Smooth muscle cell (in vitro differentiated cells): ENCODE results near the gene ZNF608. TPM values are rescaled to one million over a fixed set of nuclear protein-coding genes. Genes with fewer than 3 reads are reported as not detected.

Experiments used
- DNase-seq: peaks from one replicate; lab custom pipeline; 2025; ENCODE audit not compliant: unreplicated experiment; lab: John Stamatoyannopoulos, UW
- H2AFZ ChIP-seq: fragments of 200-600 bp; sonication (generic); 2 replicates; pipeline ENCODE4 v1.6.0; 2016; ENCODE audit warnings: antibody characterized with exemption, low read depth, mild to moderate bottlenecking
- H3F3A ChIP-seq: fragments of 200-600 bp; sonication (generic); 2 replicates; pipeline ENCODE4 v1.6.0; 2017; ENCODE audit warnings: antibody characterized with exemption, low read depth
- H3K27ac ChIP-seq: fragments of 200-600 bp; sonication (generic); 2 replicates; pipeline ENCODE4 v1.5.1; 2016; ENCODE audit warnings: low read depth, mild to moderate bottlenecking
- H3K27me3 ChIP-seq: fragments of 200-600 bp; sonication (generic); 2 replicates; pipeline ENCODE4 v1.6.1; 2016; ENCODE audit warnings: low read depth, mild to moderate bottlenecking
- H3K36me3 ChIP-seq: fragments of 200-600 bp; sonication (generic); 2 replicates; pipeline ENCODE4 v1.5.1; 2016; ENCODE audit warnings: low read depth
- H3K4me1 ChIP-seq: fragments of 200-600 bp; sonication (generic); 2 replicates; pipeline ENCODE4 v1.5.1; 2016; ENCODE audit warnings: low read depth
- H3K4me2 ChIP-seq: fragments of 200-600 bp; sonication (generic); 2 replicates; pipeline ENCODE4 v1.6.0; 2016; ENCODE audit warnings: mild to moderate bottlenecking
- H3K4me3 ChIP-seq: fragments of 200-600 bp; sonication (generic); 2 replicates; pipeline ENCODE4 v1.5.1; 2016; ENCODE audit warnings: mild to moderate bottlenecking
- H3K79me2 ChIP-seq: fragments of 200-600 bp; sonication (generic); 2 replicates; pipeline ENCODE4 v1.6.0; 2016; ENCODE audit warnings: low read depth, mild to moderate bottlenecking
- H3K9ac ChIP-seq: fragments of 200-600 bp; sonication (generic); 2 replicates; pipeline ENCODE4 v1.6.0; 2016; ENCODE audit warnings: low read depth
- H3K9me3 ChIP-seq: fragments of 200-600 bp; sonication (generic); replicated peaks from 2 replicates; pipeline ENCODE4 v1.5.1; 2016; ENCODE audit warnings: low read depth
- H4K20me1 ChIP-seq: fragments of 200-600 bp; sonication (generic); 2 replicates; pipeline ENCODE4 v1.6.0; 2016; ENCODE audit warnings: low read depth
- WGBS: methylation state at CpG from one replicate; pipeline ENCODE4 v1.1.7; 2016; ENCODE audit warnings: low lambda C conversion rate; 5-methylcytosine and 5-hydroxymethylcytosine counted together
- polyA plus RNA-seq: library from polyadenylated mRNA; unstranded; fragments of >200 nt; fragmentation: Nextera tagmentation; extraction: Ambion mirVana; gene quantifications from 2 replicates; pipeline ENCODE4 v1.2.1, GENCODE V29; 2016
- total RNA-seq: library from RNA; depleted of rRNA; stranded (reverse); fragments of >200 nt; gene quantifications from 2 replicates; pipeline ENCODE4 v1.2.3, GENCODE V29; 2014
- TF ChIP-seq, protein P1 (sequence below): fragments of 200-600 bp; sonication (generic); IDR thresholded peaks from 2 replicates; pipeline ENCODE4 v1.5.1; 2017; ENCODE audit warnings: borderline replicate concordance, mild to moderate bottlenecking, antibody characterized with exemption; ENCODE audit not compliant: insufficient read depth, poor library complexity, severe bottlenecking

The ZNF608 gene
- total and polyA plus RNA-seq, 2 experiments from 2014 or later, result 15.4 to 33.1 TPM

DNA sequence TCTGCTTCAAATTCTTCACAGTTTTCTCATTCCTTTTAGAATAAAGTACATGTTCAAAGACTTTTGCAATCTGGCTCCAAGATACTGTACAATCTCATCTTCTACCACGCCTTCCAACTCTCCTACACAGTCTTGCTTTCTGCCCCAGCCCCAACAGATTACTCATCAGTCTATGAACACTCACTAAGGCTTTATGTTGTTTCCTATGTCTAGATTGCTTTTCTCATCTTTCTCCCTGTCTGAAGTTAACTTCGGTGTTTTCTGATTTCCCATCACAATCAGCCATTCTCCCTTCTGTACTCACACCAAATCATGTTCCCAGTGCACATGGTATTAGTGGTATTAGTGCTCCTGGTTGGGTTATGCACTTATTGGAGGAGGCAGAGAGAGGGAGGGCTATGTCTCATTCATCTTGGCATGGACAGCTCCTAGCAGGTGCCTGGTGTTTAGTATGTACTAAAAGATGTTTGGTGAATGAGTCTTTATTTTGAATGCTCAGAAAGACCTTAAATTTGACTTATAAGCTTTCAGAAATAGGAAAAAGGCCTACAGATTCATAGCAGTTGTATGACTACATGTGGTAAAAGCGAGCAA is 44.0 kb upstream of the ZNF608 start:
- TF ChIP-seq, protein P1, sequence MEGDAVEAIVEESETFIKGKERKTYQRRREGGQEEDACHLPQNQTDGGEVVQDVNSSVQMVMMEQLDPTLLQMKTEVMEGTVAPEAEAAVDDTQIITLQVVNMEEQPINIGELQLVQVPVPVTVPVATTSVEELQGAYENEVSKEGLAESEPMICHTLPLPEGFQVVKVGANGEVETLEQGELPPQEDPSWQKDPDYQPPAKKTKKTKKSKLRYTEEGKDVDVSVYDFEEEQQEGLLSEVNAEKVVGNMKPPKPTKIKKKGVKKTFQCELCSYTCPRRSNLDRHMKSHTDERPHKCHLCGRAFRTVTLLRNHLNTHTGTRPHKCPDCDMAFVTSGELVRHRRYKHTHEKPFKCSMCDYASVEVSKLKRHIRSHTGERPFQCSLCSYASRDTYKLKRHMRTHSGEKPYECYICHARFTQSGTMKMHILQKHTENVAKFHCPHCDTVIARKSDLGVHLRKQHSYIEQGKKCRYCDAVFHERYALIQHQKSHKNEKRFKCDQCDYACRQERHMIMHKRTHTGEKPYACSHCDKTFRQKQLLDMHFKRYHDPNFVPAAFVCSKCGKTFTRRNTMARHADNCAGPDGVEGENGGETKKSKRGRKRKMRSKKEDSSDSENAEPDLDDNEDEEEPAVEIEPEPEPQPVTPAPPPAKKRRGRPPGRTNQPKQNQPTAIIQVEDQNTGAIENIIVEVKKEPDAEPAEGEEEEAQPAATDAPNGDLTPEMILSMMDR, result no peak
- Histone ChIP-seq H3K9ac (no peak overlapping the region), H3K4me3 (no peak overlapping the region), H3K27me3 (no peaks in the 10 kb centered on the region), H3F3A (peaks cover 4% of the 10 kb centered on the region), H2AFZ (no peak overlapping the region), H3K4me2 (peak overlapping the region; percentile 37), H3K36me3 (no peaks in the 10 kb centered on the region), H3K79me2 (no peaks in the 10 kb centered on the region), H4K20me1 (no peaks in the 10 kb centered on the region), H3K4me1 (peaks cover 7% of the 10 kb centered on the region), H3K27ac (peak overlapping the region; percentile 60), H3K9me3 (no peaks in the 10 kb centered on the region)
- no peak for DNase-seq
- 34% methylated on average over 3 of the region's 3 CpGs for WGBS

DNA sequence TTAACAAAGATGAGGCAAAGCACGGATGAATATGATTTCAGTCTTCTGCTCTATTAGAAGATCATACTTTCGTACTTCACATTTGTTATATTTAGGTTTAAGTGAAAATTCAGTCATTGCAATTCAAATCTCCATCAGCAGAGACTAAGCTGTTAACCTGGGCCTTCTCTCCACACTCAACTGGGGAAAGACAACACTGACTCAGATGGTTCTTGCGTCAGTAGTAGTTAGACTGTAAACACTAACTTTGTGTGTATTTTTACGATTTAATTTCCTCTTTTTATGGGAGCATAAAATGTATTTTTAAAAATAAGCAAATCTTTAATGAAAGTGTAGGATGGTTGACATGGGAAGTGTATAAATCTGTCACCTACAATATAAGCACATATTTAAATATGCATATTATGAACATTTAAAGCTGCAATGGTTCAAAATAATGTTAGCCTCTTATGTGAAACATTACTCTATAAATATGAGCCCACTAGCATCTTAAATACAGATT is 42.7 kb upstream of the ZNF608 start:
- Histone ChIP-seq H3K9me3 (no peaks in the 10 kb centered on the region), H3K4me1 (peaks cover 7% of the 10 kb centered on the region), H3K4me3 (no peak overlapping the region), H3K9ac (no peak overlapping the region), H2AFZ (no peak overlapping the region), H3K27me3 (no peaks in the 10 kb centered on the region), H3F3A (peaks cover 4% of the 10 kb centered on the region), H3K27ac (no peak overlapping the region), H4K20me1 (no peaks in the 10 kb centered on the region), H3K36me3 (no peaks in the 10 kb centered on the region), H3K79me2 (no peaks in the 10 kb centered on the region), H3K4me2 (no peak overlapping the region)
- TF ChIP-seq, protein P1, result no peak
- DNase-seq, result no peak
- 83% methylated on average over 4 of the region's 4 CpGs for WGBS

DNA sequence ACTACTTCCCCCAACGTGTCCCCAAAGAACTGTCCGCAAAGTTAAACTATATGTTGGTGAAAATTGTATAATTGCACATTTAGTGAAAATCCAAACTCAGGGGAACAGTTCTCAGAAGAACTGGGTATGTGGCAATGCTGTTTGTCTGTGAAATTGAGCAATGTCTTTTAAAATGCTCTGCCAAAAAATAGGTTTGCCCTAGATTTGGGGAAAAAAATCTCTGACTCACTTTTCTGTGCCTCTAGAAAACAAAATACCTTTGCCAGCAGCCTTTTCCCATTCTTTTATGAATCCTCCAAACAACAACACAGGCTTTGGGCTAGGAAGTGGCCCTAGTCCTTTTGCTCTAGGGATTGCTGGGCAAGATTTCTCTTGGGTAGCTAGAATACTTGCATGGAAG is 37.4 kb upstream of the ZNF608 start:
- no peak for DNase-seq
- 97% methylated on average over 2 of the region's 2 CpGs for WGBS

More for the DNA sequence above, 37.4 kb upstream of the ZNF608 start:
- H3K9ac ChIP-seq, result no peak overlapping the region
- no peak overlapping the region for H3K27ac ChIP-seq
- H4K20me1 ChIP-seq, result no peaks in the 10 kb centered on the region
- H3K27me3 ChIP-seq, result no peaks in the 10 kb centered on the region
- H3K79me2 ChIP-seq, result no peaks in the 10 kb centered on the region
- TF ChIP-seq, protein P1, result no peak
- H3K4me3 ChIP-seq, result no peak overlapping the region
- H3K9me3 ChIP-seq, result no peaks in the 10 kb centered on the region
- H3K4me2 ChIP-seq, result no peak overlapping the region
- no peaks in the 10 kb centered on the region for H3K36me3 ChIP-seq
- no peak overlapping the region for H2AFZ ChIP-seq
- no peaks in the 10 kb centered on the region for H3F3A ChIP-seq
- H3K4me1 ChIP-seq, result no peaks in the 10 kb centered on the region
